K562 (cell line): ENCODE results near the gene DSC2. TPM values are rescaled to one million over a fixed set of nuclear protein-coding genes. Genes with fewer than 3 reads are reported as not detected.

Experiments used
- ATAC-seq: fragments of 200-7000 bp; cut with Tn5 transposase; 3 replicates; pipeline ENCODE4 v1.9.1; 2020; ENCODE audit warnings: moderate library complexity
- BruUV-seq: library from RNA; stranded (reverse); fragments of 400-500 nt; replicated peaks from 2 replicates; lab custom pipeline; 2021; lab: Mats Ljungman, UMichigan
- CTCF ChIA-PET: fragments of 300-600 bp; formaldehyde crosslinking; extraction: SDS; loops from one replicate; lab custom pipeline; 2021; ENCODE audit warnings: low intra/inter-chr PET ratio; lab: Yijun Ruan, JAX
- POLR2A ChIA-PET: fragments of 300-600, 350-650 bp; sonication (Branson Sonifier 250); formaldehyde crosslinking; extraction: SDS; loops from one replicate; lab custom pipeline; 2021; ENCODE audit warnings: antibody characterized with exemption, inconsistent platforms; lab: Yijun Ruan, JAX
- DNase-seq, 4 experiments: peaks; one replicate each; pipeline versions ENCODE4 v3.0.0 to v3.0.0-alpha.2; 2011 to 2018; ENCODE audit warnings: low spot score in 3 of 4, mixed read lengths in 3 of 4; ENCODE audit errors: extremely low read depth in 1 of 4
- FAIRE-seq: peaks from 2 replicates; lab custom pipeline; 2011; peaks lifted over from hg19 to GRCh38; lab: Jason Lieb, UNC
- H2AFZ ChIP-seq: 2 replicates; pipeline ENCODE4 v1.6.0; 2011; ENCODE audit warnings: low read depth, low read length, control low read depth, inconsistent platforms
- H3K27ac ChIP-seq: fragments of 200-600 bp; 3 replicates; pipeline ENCODE4 v1.8.0; 2011; ENCODE audit warnings: low read depth, mild to moderate bottlenecking, control low read depth, inconsistent platforms, low read length, moderate library complexity, mixed read lengths; ENCODE audit errors: extremely low read depth
- H3K27me3 ChIP-seq, 2 experiments: fragments of 300-600 bp in 1 of 2; 2 replicates in 1 of 2; 3 replicates in 1 of 2; pipeline versions ENCODE4 v1.6.0 to v1.8.0; 2011; ENCODE audit warnings: inconsistent platforms in 2 of 2, low read length in 2 of 2, mild to moderate bottlenecking in 1 of 2, mixed read lengths in 1 of 2, moderate library complexity in 1 of 2; ENCODE audit not compliant: control insufficient read depth in 2 of 2, insufficient read depth in 2 of 2
- H3K36me3 ChIP-seq: fragments of 300-600 bp; 3 replicates; pipeline ENCODE4 v1.8.0; 2011; ENCODE audit warnings: mild to moderate bottlenecking, low read length, inconsistent platforms; ENCODE audit not compliant: control insufficient read depth, insufficient read depth
- H3K4me1 ChIP-seq, 2 experiments: fragments of 200-600 bp in 1 of 2; replicated peaks in 1 of 2; 2 replicates in 1 of 2; 3 replicates in 1 of 2; pipeline versions ENCODE4 v1.5.1 to v1.8.0; 2011; ENCODE audit warnings: inconsistent platforms in 2 of 2, low read length in 2 of 2, mild to moderate bottlenecking in 1 of 2, mixed read lengths in 1 of 2, moderate library complexity in 1 of 2; ENCODE audit not compliant: control insufficient read depth in 2 of 2, insufficient read depth in 2 of 2
- H3K4me2 ChIP-seq: 2 replicates; pipeline ENCODE4 v1.6.1; 2011; ENCODE audit warnings: low read length, control low read depth, inconsistent platforms, mixed read lengths; ENCODE audit not compliant: insufficient read depth
- H3K4me3 ChIP-seq: fragments of 200-600 bp; sonication (generic), shearing (Covaris generic); 2 replicates; pipeline ENCODE4 v1.5.1; 2016; ENCODE audit warnings: control low read depth, inconsistent platforms
- H3K79me2 ChIP-seq: fragments of 200-600 bp; 3 replicates; pipeline ENCODE4 v1.8.0; 2011; ENCODE audit warnings: low read length, inconsistent platforms; ENCODE audit not compliant: control insufficient read depth, insufficient read depth
- H3K9ac ChIP-seq, 2 experiments: 2 replicates each; pipeline versions ENCODE4 v1.6.0 to v1.6.1; 2011; ENCODE audit warnings: low read depth in 2 of 2, low read length in 2 of 2, control low read depth in 1 of 2, inconsistent platforms in 1 of 2, mild to moderate bottlenecking in 1 of 2, mixed read lengths in 1 of 2; ENCODE audit not compliant: insufficient read depth in 1 of 2
- H3K9me1 ChIP-seq: one replicate; pipeline ENCODE4 v1.6.0; 2011; ENCODE audit warnings: inconsistent platforms, mild to moderate bottlenecking, low read length, moderate library complexity; ENCODE audit not compliant: control insufficient read depth, insufficient read depth
- H3K9me3 ChIP-seq: replicated peaks from 2 replicates; pipeline ENCODE4 v1.5.1; 2011; ENCODE audit warnings: low read depth, low read length, inconsistent platforms; ENCODE audit not compliant: control insufficient read depth, insufficient read depth
- H4K20me1 ChIP-seq: replicated peaks from 2 replicates; pipeline ENCODE4 v1.6.1; 2011; ENCODE audit warnings: low read length, inconsistent platforms, mixed read lengths; ENCODE audit not compliant: control insufficient read depth, insufficient read depth
- BACH1 ChIP-seq: fragments of 200-800 bp; sonication (Bioruptor generic); IDR thresholded peaks from 2 replicates; pipeline ENCODE4 v1.6.1; 2016; ENCODE audit warnings: missing genetic modification characterization, missing compliant biosample characterization
- ELK1 ChIP-seq: sonication (generic); formaldehyde crosslinking; IDR thresholded peaks from 2 replicates; pipeline ENCODE4 v1.8.1; 2022; ENCODE audit warnings: missing genetic modification reagents
- GABPA ChIP-seq: fragments of 200-800 bp; sonication (Bioruptor generic); conservative IDR thresholded peaks from 2 replicates; pipeline ENCODE4 v1.6.1; 2016; ENCODE audit warnings: low read depth, missing genetic modification characterization, missing compliant biosample characterization
- HDAC1 ChIP-seq, 2 experiments: fragments of 450-650 bp; IDR thresholded peaks; 2 replicates each; pipeline ENCODE4 v1.6.1; 2016 to 2017; ENCODE audit warnings: inconsistent platforms in 1 of 2, mild to moderate bottlenecking in 1 of 2, moderate library complexity in 1 of 2
- SP2 ChIP-seq: IDR thresholded peaks from 2 replicates; pipeline ENCODE4 v1.6.1; 2011; ENCODE audit warnings: mild to moderate bottlenecking, low read depth, low read length, moderate library complexity; ENCODE audit not compliant: poor library complexity, severe bottlenecking; ENCODE audit errors: extremely low read depth
- TAF15 ChIP-seq: fragments of 200-400 bp; formaldehyde crosslinking; IDR thresholded peaks from 2 replicates; pipeline ENCODE4 v1.6.1; 2017; ENCODE audit warnings: mild to moderate bottlenecking, low read depth, low read length, moderate library complexity
- ZBTB40 ChIP-seq, 2 experiments: fragments of 450-650 bp in 1 of 2; sonication (generic) in 1 of 2; formaldehyde crosslinking in 1 of 2; IDR thresholded peaks; 2 replicates each; pipeline versions ENCODE4 v1.7.1 to v1.9.0; 2016 to 2022; ENCODE audit warnings: inconsistent platforms in 1 of 2, mild to moderate bottlenecking in 1 of 2, missing genetic modification reagents in 1 of 2
- ZFP30 ChIP-seq: fragments of 250-450 bp; sonication (Bioruptor Pico); IDR thresholded peaks from 2 replicates; pipeline ENCODE4 v1.8.0; 2022; ENCODE audit warnings: moderate library complexity, mild to moderate bottlenecking, inconsistent platforms, borderline replicate concordance
- ZNF644 ChIP-seq: fragments of 200-800 bp; sonication (Bioruptor generic); IDR thresholded peaks from 2 replicates; pipeline ENCODE4 v1.6.1; 2016; ENCODE audit warnings: low read depth, missing genetic modification characterization, missing compliant biosample characterization
- WGBS: fragments of 100-300 bp; shearing (Covaris generic); methylation state at CpG from one replicate; pipeline ENCODE4 v1.1.6; 2016; ENCODE audit warnings: low coverage, mixed read lengths; ENCODE audit not compliant: insufficient coverage; ENCODE audit errors: missing lambda C conversion rate; 5-methylcytosine and 5-hydroxymethylcytosine counted together
- in situ Hi-C: fragments of 300-500 bp; cut with MboI; formaldehyde crosslinking; loops from 4 replicates; pipeline ENCODE4 v1.15.0; 2018; ENCODE audit warnings: inconsistent platforms, mixed read lengths
- intact Hi-C: fragments of 100-400 bp; cut with micrococcal nuclease; formaldehyde crosslinking; loops from 2 replicates; pipeline ENCODE4 v1.14.2; 2022
- polyA plus RNA-seq, 8 experiments: library from polyadenylated mRNA; depleted of rRNA in 4 of 8; stranded (reverse) in 5 of 8; unstranded in 3 of 8; fragments of >200 nt; fragmentation: Nextera tagmentation in 2 of 8; fragmentation: Illumina TruSeq in 1 of 8; extraction: Ambion mirVana in 2 of 8; extraction: Trizol in 1 of 8; gene quantifications; 2 replicates each; pipeline versions ENCODE4 v1.2.1 to v1.2.3, GENCODE V29; 2011 to 2014; ENCODE audit warnings: inconsistent platforms in 1 of 8, missing spikeins in 1 of 8
- total RNA-seq, 7 experiments: library from RNA; depleted of rRNA in 6 of 7; stranded (reverse); fragments of >200 nt in 6 of 7; fragmentation: Illumina TruSeq in 2 of 7; extraction: Trizol in 2 of 7; gene quantifications; 2 replicates each; pipeline versions ENCODE4 v1.2.1 to v1.2.3, GENCODE V29; 2011 to 2021; ENCODE audit warnings: low replicate concordance in 1 of 7

The DSC2 gene
- total and polyA plus RNA-seq, 9 of the 15 experiments (the other 6 are each of a cell fraction or from before 2014, with no cell fraction given) = 3.8 to 15.3 (median 6.4) TPM

GRCh38 chr18:31045599-31045998 is 56.6 kb downstream of the DSC2 start:
- in situ Hi-C loops = no loop called here
- BruUV-seq = no TSS peak
- peaks cover 2 to 18% of the 10 kb centered on the region in 2 experiments; a peak in 1 of 5 replicates for H3K4me1 ChIP-seq
- WGBS = 10% methylated on average over 6 of the region's 6 CpGs
- H3K9ac ChIP-seq = no peak overlapping the region
- H3K4me3 ChIP-seq = no peak overlapping the region
- peaks cover 0 to 23% of the 10 kb centered on the region in 2 experiments; a peak in 2 of 5 replicates for H3K27me3 ChIP-seq
- H3K36me3 ChIP-seq = no peaks in the 10 kb centered on the region
- no peak for DNase-seq
- no peak for ATAC-seq
- ChIA-PET POLR2A (no interaction called here), CTCF (no interaction called here)
- no peak for FAIRE-seq
- no peaks in the 10 kb centered on the region for H3K79me2 ChIP-seq
- no peaks in the 10 kb centered on the region for H3K9me3 ChIP-seq
- H2AFZ ChIP-seq = no peak overlapping the region
- H3K4me2 ChIP-seq = no peak overlapping the region
- H3K27ac ChIP-seq = no peak overlapping the region
- H3K9me1 ChIP-seq = no peaks in the 10 kb centered on the region
- H4K20me1 ChIP-seq = no peaks in the 10 kb centered on the region
- intact Hi-C loops = no loop called here
- TF ChIP-seq ELK1 (CRISPR knock-in tag) (no peak), TAF15 (no peak), GABPA (tag) (no peak), ZFP30 (CRISPR knock-in tag) (no peak), ZNF644 (tag) (no peak), ZBTB40 (IDR thresholded peaks at IDR 0.05) (no peak), ZBTB40 (CRISPR knock-in tag; IDR thresholded peaks at IDR 0.05) (no peak), HDAC1 (IDR thresholded peaks at IDR 0.05) (no peak), SP2 (no peak), BACH1 (tag) (no peak)
